HEK293 (cell line): ENCODE measurements around the gene KCNK7.
A peak's percentile ranks its signal among the peaks of the same experiment; 100 is the strongest.

ENCODE experiments used
- GLI4 ChIP-seq: fragments of 450-650 bp; formaldehyde crosslinking; IDR thresholded peaks from 2 replicates; pipeline ENCODE4 v1.5.1; 2016; ENCODE audit warnings: missing biosample characterization, missing genetic modification characterization
- GLIS1 ChIP-seq: fragments of 450-650 bp; formaldehyde crosslinking; IDR thresholded peaks from 2 replicates; pipeline ENCODE4 v1.5.1; 2016; ENCODE audit warnings: missing biosample characterization, missing genetic modification characterization
- GLIS2 ChIP-seq: fragments of 450-650 bp; formaldehyde crosslinking; IDR thresholded peaks from 2 replicates; pipeline ENCODE4 v1.5.1; 2016; ENCODE audit warnings: missing biosample characterization, missing genetic modification characterization
- KLF1 ChIP-seq: fragments of 450-650 bp; formaldehyde crosslinking; IDR thresholded peaks from 2 replicates; pipeline ENCODE4 v1.5.1; 2016; ENCODE audit warnings: missing biosample characterization, missing genetic modification characterization
- SCRT2 ChIP-seq: fragments of 450-650 bp; formaldehyde crosslinking; IDR thresholded peaks from 2 replicates; pipeline ENCODE4 v1.5.1; 2016; ENCODE audit warnings: missing biosample characterization, missing genetic modification characterization
- TCF7L2 ChIP-seq: IDR thresholded peaks from 2 replicates; pipeline ENCODE4 v1.6.1; 2011; ENCODE audit warnings: low read depth, mild to moderate bottlenecking, inconsistent platforms, low read length, moderate library complexity, borderline replicate concordance
- YY1 ChIP-seq: fragments of 450-650 bp; formaldehyde crosslinking; IDR thresholded peaks from 2 replicates; pipeline ENCODE4 v1.5.1; 2018; ENCODE audit warnings: missing biosample characterization, missing genetic modification characterization
- ZNF133 ChIP-seq: fragments of 450-650 bp; formaldehyde crosslinking; IDR thresholded peaks from 2 replicates; pipeline ENCODE4 v1.5.1; 2016; ENCODE audit warnings: missing biosample characterization, missing genetic modification characterization
- ZNF157 ChIP-seq: fragments of 450-650 bp; formaldehyde crosslinking; IDR thresholded peaks from 2 replicates; pipeline ENCODE4 v1.5.1; 2016; ENCODE audit warnings: missing biosample characterization, missing genetic modification characterization
- ZNF175 ChIP-seq: fragments of 450-650 bp; formaldehyde crosslinking; IDR thresholded peaks from 2 replicates; pipeline ENCODE4 v1.5.1; 2016; ENCODE audit warnings: missing biosample characterization, missing genetic modification characterization
- ZNF302 ChIP-seq: fragments of 450-650 bp; formaldehyde crosslinking; IDR thresholded peaks from 2 replicates; pipeline ENCODE4 v1.5.1; 2016; ENCODE audit warnings: missing biosample characterization, missing genetic modification characterization, low read depth
- ZNF335 ChIP-seq: fragments of 450-650 bp; formaldehyde crosslinking; conservative IDR thresholded peaks from 2 replicates; pipeline ENCODE4 v1.5.1; 2016; ENCODE audit warnings: missing biosample characterization, missing genetic modification characterization
- ZNF350 ChIP-seq: fragments of 450-650 bp; formaldehyde crosslinking; IDR thresholded peaks from 2 replicates; pipeline ENCODE4 v1.5.0; 2017; ENCODE audit warnings: missing biosample characterization, mild to moderate bottlenecking, missing genetic modification characterization
- ZNF423 ChIP-seq: fragments of 450-650 bp; formaldehyde crosslinking; IDR thresholded peaks from 2 replicates; pipeline ENCODE4 v1.5.1; 2016; ENCODE audit warnings: missing biosample characterization, missing genetic modification characterization
- ZNF48 ChIP-seq: fragments of 450-650 bp; formaldehyde crosslinking; IDR thresholded peaks from 2 replicates; pipeline ENCODE4 v1.5.1; 2016; ENCODE audit warnings: missing biosample characterization, missing genetic modification characterization
- ZNF544 ChIP-seq: fragments of 450-650 bp; formaldehyde crosslinking; IDR thresholded peaks from 2 replicates; pipeline ENCODE4 v1.5.0; 2017; ENCODE audit warnings: missing biosample characterization, missing genetic modification characterization
- ZNF560 ChIP-seq: fragments of 450-650 bp; formaldehyde crosslinking; IDR thresholded peaks from 2 replicates; pipeline ENCODE4 v1.5.1; 2017; ENCODE audit warnings: missing biosample characterization, missing genetic modification characterization, borderline replicate concordance
- ZNF561 ChIP-seq: fragments of 450-650 bp; IDR thresholded peaks from 2 replicates; pipeline ENCODE4 v1.5.1; 2018; ENCODE audit warnings: missing biosample characterization, missing genetic modification characterization, borderline replicate concordance
- ZNF585B ChIP-seq: fragments of 450-650 bp; formaldehyde crosslinking; IDR thresholded peaks from 2 replicates; pipeline ENCODE4 v1.5.1; 2016; ENCODE audit warnings: missing biosample characterization, missing genetic modification characterization
- ZNF600 ChIP-seq: fragments of 450-650 bp; formaldehyde crosslinking; IDR thresholded peaks from 2 replicates; pipeline ENCODE4 v1.5.1; 2016; ENCODE audit warnings: missing biosample characterization, missing genetic modification characterization
- ZNF701 ChIP-seq: fragments of 450-650 bp; formaldehyde crosslinking; IDR thresholded peaks from 2 replicates; pipeline ENCODE4 v1.5.1; 2016; ENCODE audit warnings: missing biosample characterization, missing genetic modification characterization
- ZNF707 ChIP-seq: fragments of 450-650 bp; formaldehyde crosslinking; IDR thresholded peaks from 2 replicates; pipeline ENCODE4 v1.5.1; 2016; ENCODE audit warnings: missing biosample characterization, missing genetic modification characterization
- ZNF76 ChIP-seq: fragments of 450-650 bp; formaldehyde crosslinking; IDR thresholded peaks from 2 replicates; pipeline ENCODE4; 2016; ENCODE audit warnings: low read depth, missing biosample characterization, missing genetic modification characterization, borderline replicate concordance
- ZNF785 ChIP-seq: fragments of 450-650 bp; formaldehyde crosslinking; IDR thresholded peaks from 2 replicates; pipeline ENCODE4 v1.5.1; 2016; ENCODE audit warnings: missing biosample characterization, missing genetic modification characterization
- ZNF792 ChIP-seq: fragments of 450-650 bp; formaldehyde crosslinking; IDR thresholded peaks from 2 replicates; pipeline ENCODE4 v1.5.1; 2016; ENCODE audit warnings: missing biosample characterization, missing genetic modification characterization
- ZSCAN30 ChIP-seq: fragments of 450-650 bp; IDR thresholded peaks from 2 replicates; pipeline ENCODE4 v1.5.1; 2018; ENCODE audit warnings: missing biosample characterization, mild to moderate bottlenecking, missing genetic modification characterization, moderate library complexity
- ZXDB ChIP-seq: fragments of 450-650 bp; formaldehyde crosslinking; IDR thresholded peaks from 2 replicates; pipeline ENCODE4 v1.5.1; 2016; ENCODE audit warnings: missing biosample characterization, missing genetic modification characterization
- TF ChIP-seq, protein P1 (sequence below): fragments of 450-650 bp; formaldehyde crosslinking; IDR thresholded peaks from 2 replicates; pipeline ENCODE4 v1.5.1; 2016; ENCODE audit warnings: missing biosample characterization, missing genetic modification characterization, borderline replicate concordance
- TF ChIP-seq, protein P2 (sequence below): fragments of 450-650 bp; formaldehyde crosslinking; IDR thresholded peaks from 2 replicates; pipeline ENCODE4 v1.5.1; 2016; ENCODE audit warnings: missing biosample characterization, missing genetic modification characterization
- TF ChIP-seq, protein P3 (sequence below): fragments of 450-650 bp; formaldehyde crosslinking; IDR thresholded peaks from 2 replicates; pipeline ENCODE4 v1.5.1; 2017; ENCODE audit warnings: missing biosample characterization, missing genetic modification characterization

The KCNK7 gene

DNA sequence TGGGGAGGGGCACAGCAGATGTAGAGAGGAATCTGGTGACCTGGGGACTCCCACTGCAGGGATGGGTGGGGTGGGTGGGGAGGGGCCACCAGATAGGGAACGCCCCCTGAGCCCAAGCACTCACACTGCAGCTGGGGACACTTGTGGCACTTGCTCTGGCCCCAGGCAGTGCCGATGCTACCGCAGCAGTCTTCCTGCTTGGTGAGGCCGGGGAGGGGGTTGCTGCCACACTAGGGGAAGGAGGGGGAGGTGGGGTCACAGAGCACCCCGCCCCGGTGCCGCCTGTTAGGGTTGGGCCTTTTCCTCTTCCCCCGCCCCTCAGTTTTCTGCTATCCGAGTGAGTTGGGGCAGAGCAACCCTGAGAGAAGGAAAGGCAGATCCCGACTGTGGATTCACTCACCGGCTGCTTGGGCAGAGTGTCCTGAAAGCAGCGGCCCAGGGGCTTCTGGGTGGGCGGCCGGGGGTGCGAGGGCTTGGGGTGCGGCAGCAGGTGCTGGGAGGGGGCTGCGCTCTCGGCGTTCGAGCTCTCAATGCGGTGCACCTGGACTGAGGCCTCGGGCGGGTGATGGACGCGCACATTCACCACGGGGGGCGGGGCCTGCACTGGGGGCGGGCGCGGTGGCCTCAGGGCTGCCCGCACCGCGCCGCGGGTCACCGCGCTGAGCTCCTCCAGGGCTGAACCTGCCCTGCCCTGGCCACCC lies 42.1 kb downstream of the KCNK7 start (continued):
- TF ChIP-seq KLF1 (tag by site-specific recombination): peak; percentile 90
- TF ChIP-seq ZNF701 (tag by site-specific recombination): no peak
- no peak for TF ChIP-seq ZNF335 (tag by site-specific recombination)
- TF ChIP-seq, protein P1, sequence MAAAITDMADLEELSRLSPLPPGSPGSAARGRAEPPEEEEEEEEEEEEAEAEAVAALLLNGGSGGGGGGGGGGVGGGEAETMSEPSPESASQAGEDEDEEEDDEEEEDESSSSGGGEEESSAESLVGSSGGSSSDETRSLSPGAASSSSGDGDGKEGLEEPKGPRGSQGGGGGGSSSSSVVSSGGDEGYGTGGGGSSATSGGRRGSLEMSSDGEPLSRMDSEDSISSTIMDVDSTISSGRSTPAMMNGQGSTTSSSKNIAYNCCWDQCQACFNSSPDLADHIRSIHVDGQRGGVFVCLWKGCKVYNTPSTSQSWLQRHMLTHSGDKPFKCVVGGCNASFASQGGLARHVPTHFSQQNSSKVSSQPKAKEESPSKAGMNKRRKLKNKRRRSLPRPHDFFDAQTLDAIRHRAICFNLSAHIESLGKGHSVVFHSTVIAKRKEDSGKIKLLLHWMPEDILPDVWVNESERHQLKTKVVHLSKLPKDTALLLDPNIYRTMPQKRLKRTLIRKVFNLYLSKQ: no peak
- TF ChIP-seq GLIS2: no peak
- no peak for TF ChIP-seq ZNF175 (tag by site-specific recombination)
- no peak for TF ChIP-seq ZNF423 (tag by site-specific recombination)
- TF ChIP-seq ZNF792 (tag by site-specific recombination): no peak
- TF ChIP-seq GLI4 (tag by site-specific recombination): no peak
- no peak for TF ChIP-seq ZNF707 (tag by site-specific recombination)
- no peak for TF ChIP-seq ZNF560 (tag by site-specific recombination)
- TF ChIP-seq ZNF76 (tag by site-specific recombination): no peak
- TF ChIP-seq TCF7L2: no peak
- no peak for TF ChIP-seq ZNF350 (tag by site-specific recombination)
- TF ChIP-seq ZNF302 (tag by site-specific recombination): no peak
- no peak for TF ChIP-seq ZNF785 (tag by site-specific recombination)
- TF ChIP-seq ZSCAN30 (tag by site-specific recombination): no peak
- no peak for TF ChIP-seq ZNF133 (tag by site-specific recombination)
- TF ChIP-seq ZNF585B (tag by site-specific recombination): no peak
- no peak for TF ChIP-seq YY1 (tag by site-specific recombination)
- TF ChIP-seq ZNF157 (tag by site-specific recombination): no peak
- TF ChIP-seq ZNF48 (tag by site-specific recombination): no peak
- TF ChIP-seq SCRT2 (tag by site-specific recombination): peak; percentile 93
- no peak for TF ChIP-seq ZNF544 (tag by site-specific recombination)
- TF ChIP-seq ZXDB (tag by site-specific recombination): no peak
- no peak for TF ChIP-seq GLIS1 (tag by site-specific recombination)
- TF ChIP-seq ZNF600: peak; percentile 45; the same call in 1 of the 2 replicates
- TF ChIP-seq, protein P2, sequence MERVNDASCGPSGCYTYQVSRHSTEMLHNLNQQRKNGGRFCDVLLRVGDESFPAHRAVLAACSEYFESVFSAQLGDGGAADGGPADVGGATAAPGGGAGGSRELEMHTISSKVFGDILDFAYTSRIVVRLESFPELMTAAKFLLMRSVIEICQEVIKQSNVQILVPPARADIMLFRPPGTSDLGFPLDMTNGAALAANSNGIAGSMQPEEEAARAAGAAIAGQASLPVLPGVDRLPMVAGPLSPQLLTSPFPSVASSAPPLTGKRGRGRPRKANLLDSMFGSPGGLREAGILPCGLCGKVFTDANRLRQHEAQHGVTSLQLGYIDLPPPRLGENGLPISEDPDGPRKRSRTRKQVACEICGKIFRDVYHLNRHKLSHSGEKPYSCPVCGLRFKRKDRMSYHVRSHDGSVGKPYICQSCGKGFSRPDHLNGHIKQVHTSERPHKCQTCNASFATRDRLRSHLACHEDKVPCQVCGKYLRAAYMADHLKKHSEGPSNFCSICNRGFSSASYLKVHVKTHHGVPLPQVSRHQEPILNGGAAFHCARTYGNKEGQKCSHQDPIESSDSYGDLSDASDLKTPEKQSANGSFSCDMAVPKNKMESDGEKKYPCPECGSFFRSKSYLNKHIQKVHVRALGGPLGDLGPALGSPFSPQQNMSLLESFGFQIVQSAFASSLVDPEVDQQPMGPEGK (tag by site-specific recombination): no peak
- no peak for TF ChIP-seq ZNF561 (tag by site-specific recombination)
- TF ChIP-seq, protein P3, sequence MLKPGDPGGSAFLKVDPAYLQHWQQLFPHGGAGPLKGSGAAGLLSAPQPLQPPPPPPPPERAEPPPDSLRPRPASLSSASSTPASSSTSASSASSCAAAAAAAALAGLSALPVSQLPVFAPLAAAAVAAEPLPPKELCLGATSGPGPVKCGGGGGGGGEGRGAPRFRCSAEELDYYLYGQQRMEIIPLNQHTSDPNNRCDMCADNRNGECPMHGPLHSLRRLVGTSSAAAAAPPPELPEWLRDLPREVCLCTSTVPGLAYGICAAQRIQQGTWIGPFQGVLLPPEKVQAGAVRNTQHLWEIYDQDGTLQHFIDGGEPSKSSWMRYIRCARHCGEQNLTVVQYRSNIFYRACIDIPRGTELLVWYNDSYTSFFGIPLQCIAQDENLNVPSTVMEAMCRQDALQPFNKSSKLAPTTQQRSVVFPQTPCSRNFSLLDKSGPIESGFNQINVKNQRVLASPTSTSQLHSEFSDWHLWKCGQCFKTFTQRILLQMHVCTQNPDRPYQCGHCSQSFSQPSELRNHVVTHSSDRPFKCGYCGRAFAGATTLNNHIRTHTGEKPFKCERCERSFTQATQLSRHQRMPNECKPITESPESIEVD (tag by site-specific recombination): no peak
